Type B pancreatic cell (in vitro differentiated cells): ENCODE data around the gene ATG9B. TPM values are rescaled to one million over a fixed set of nuclear protein-coding genes. Genes with fewer than 3 reads are reported as not detected.

Experiments used
- DNase-seq: peaks from one replicate; pipeline ENCODE4 v3.0.0; 2021; ENCODE audit warnings: mixed read lengths; ENCODE audit not compliant: unreplicated experiment; ENCODE audit errors: extremely low spot score
- H3K27ac Mint-ChIP-seq: 2 replicates; pipeline ENCODE4 v1.8.0; 2021; ENCODE audit warnings: mild to moderate bottlenecking, mixed read lengths
- H3K27me3 Mint-ChIP-seq: 2 replicates; pipeline ENCODE4 v1.8.0; 2021; ENCODE audit warnings: mixed read lengths
- H3K36me3 Mint-ChIP-seq: 2 replicates; pipeline ENCODE4 v1.8.0; 2021; ENCODE audit warnings: mixed read lengths
- H3K4me1 Mint-ChIP-seq: one replicate; pipeline ENCODE4 v1.8.0; 2021; ENCODE audit warnings: mixed read lengths; ENCODE audit not compliant: unreplicated experiment
- H3K4me3 Mint-ChIP-seq: 2 replicates; pipeline ENCODE4 v1.8.0; 2021; ENCODE audit warnings: mild to moderate bottlenecking, mixed read lengths
- H3K9me3 Mint-ChIP-seq: 2 replicates; pipeline ENCODE4 v1.8.0; 2021; ENCODE audit warnings: mixed read lengths
- CTCF ChIP-seq: fragments of 200-600 bp; sonication (generic); conservative IDR thresholded peaks from 2 replicates; pipeline ENCODE4 v1.5.0; 2021; ENCODE audit warnings: antibody characterized with exemption, mild to moderate bottlenecking
- total RNA-seq: library from RNA; stranded (reverse); gene quantifications from 2 replicates; pipeline ENCODE4 v1.2.1, GENCODE V29; 2021; ENCODE audit warnings: low replicate concordance

Gene ATG9B
- total RNA-seq, 1 donor from 2014 or later = 33.8 TPM

DNA sequence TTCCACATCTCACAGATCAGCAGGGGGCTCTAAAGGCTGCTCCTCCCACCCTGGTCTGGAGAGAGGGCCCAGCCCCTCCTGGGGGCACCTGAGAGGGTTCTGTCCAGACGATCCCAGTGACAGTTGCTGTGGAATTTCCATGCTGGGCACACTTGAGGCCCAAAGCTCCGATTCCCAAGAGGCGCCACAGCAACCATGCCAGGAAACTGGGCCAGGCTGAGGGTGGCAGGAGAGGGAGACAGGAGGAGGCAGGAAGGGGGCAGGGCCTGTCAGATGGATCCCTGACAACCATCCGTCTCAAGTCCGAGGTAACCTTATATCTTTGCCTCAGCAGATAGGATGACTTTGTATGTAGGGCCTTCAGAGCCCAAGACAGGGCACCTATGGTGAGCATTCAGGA lies 37.7 kb downstream of the ATG9B start:
- DNase-seq = no peak
- H3K9me3 Mint-ChIP-seq = peaks cover 6% of the 10 kb centered on the region
- H3K36me3 Mint-ChIP-seq = no peaks in the 10 kb centered on the region
- no peak overlapping the region for H3K27ac Mint-ChIP-seq
- peaks cover 10% of the 10 kb centered on the region for H3K4me1 Mint-ChIP-seq
- H3K27me3 Mint-ChIP-seq = peaks cover 58% of the 10 kb centered on the region
- no peak overlapping the region for H3K4me3 Mint-ChIP-seq
- TF ChIP-seq CTCF = no peak

GRCh38 chr7:150986099-150986512 lies 38.2 kb downstream of the ATG9B start:
- Mint-ChIP-seq H3K4me1 (peaks cover 10% of the 10 kb centered on the region), H3K9me3 (peaks cover 6% of the 10 kb centered on the region), H3K4me3 (no peak overlapping the region), H3K27ac (no peak overlapping the region), H3K36me3 (no peaks in the 10 kb centered on the region), H3K27me3 (peaks cover 61% of the 10 kb centered on the region)
- DNase-seq = no peak
- peak; percentile 80 for TF ChIP-seq CTCF

DNA sequence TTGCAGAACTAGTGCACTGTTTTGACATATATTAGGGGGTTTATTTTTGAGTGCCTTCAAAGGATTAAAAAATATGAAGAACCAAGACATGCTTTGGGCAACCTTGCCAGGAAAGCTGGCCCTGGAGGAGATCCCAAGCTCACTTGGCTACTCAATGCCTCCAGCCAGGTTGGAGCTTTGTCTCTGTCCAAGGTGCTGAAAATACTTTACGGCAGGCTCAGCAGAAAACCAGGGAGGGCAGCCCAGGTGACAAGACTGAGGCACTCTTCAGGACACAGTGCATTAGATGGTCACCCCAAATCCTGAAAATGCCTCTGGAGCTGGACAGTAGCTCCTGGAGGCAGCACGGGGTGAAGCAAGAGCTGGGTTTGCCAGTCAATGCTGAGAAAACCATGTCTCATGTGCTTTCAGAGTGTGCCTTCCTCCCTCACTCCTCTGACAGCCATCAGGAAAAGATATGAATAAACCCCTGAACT lies 40.4 kb downstream of the ATG9B start:
- peaks cover 5% of the 10 kb centered on the region for H3K4me1 Mint-ChIP-seq
- H3K9me3 Mint-ChIP-seq = no peaks in the 10 kb centered on the region
- peaks cover 71% of the 10 kb centered on the region for H3K27me3 Mint-ChIP-seq
- no peak for DNase-seq
- no peak overlapping the region for H3K4me3 Mint-ChIP-seq
- H3K36me3 Mint-ChIP-seq = no peaks in the 10 kb centered on the region
- no peak overlapping the region for H3K27ac Mint-ChIP-seq
- TF ChIP-seq CTCF = no peak

DNA sequence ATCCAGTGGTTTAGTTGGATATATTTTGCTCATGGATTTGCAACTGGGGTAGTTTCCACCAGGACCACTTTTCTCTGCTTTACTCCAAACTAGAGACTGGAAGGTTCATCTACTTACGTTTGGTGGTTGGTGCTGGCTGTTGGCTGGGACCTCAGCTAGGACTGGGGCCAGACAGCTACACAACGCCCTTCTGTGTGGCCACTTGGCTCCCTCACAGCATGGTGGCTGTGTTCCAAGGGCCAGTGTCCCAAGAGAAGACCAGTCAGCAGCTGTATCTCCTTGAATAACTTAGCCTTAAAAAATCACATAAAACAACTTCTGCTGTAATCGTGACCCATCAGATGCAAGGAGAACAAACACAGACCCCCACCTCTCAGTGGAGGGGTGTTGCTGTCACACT lies 41.9 kb downstream of the ATG9B start:
- Mint-ChIP-seq H3K27me3 (peaks cover 69% of the 10 kb centered on the region), H3K36me3 (no peaks in the 10 kb centered on the region), H3K9me3 (no peaks in the 10 kb centered on the region), H3K27ac (no peak overlapping the region), H3K4me1 (peaks cover 11% of the 10 kb centered on the region), H3K4me3 (no peak overlapping the region)
- TF ChIP-seq CTCF = no peak
- DNase-seq = no peak

GRCh38 chr7:150981644-150982043 lies 42.6 kb downstream of the ATG9B start:
- no peak for TF ChIP-seq CTCF
- no peak overlapping the region for H3K4me3 Mint-ChIP-seq
- H3K27me3 Mint-ChIP-seq = peaks cover 76% of the 10 kb centered on the region
- no peak for DNase-seq
- H3K9me3 Mint-ChIP-seq = no peaks in the 10 kb centered on the region
- peaks cover 18% of the 10 kb centered on the region for H3K4me1 Mint-ChIP-seq
- H3K27ac Mint-ChIP-seq = no peak overlapping the region
- no peaks in the 10 kb centered on the region for H3K36me3 Mint-ChIP-seq

- H3K27me3 Mint-ChIP-seq = peaks cover 75% of the 10 kb centered on the region
Measured at GRCh38 chr7:150980663-150981062, 43.6 kb downstream of the ATG9B start.

More at GRCh38 chr7:150980663-150981062, 43.6 kb downstream of the ATG9B start:
- Mint-ChIP-seq H3K4me3 (peak overlapping the region; percentile 25), H3K9me3 (no peaks in the 10 kb centered on the region), H3K4me1 (peaks cover 18% of the 10 kb centered on the region), H3K36me3 (no peaks in the 10 kb centered on the region), H3K27ac (no peak overlapping the region)
- DNase-seq = no peak
- TF ChIP-seq CTCF = no peak
